ENCODE results near the gene USP10. TPM values are rescaled to one million over a fixed set of nuclear protein-coding genes. Genes with fewer than 3 reads are reported as not detected.

USP10 gene
- total RNA-seq, 2 experiments from 2014 or later = 65.9 to 134 TPM

DNA sequence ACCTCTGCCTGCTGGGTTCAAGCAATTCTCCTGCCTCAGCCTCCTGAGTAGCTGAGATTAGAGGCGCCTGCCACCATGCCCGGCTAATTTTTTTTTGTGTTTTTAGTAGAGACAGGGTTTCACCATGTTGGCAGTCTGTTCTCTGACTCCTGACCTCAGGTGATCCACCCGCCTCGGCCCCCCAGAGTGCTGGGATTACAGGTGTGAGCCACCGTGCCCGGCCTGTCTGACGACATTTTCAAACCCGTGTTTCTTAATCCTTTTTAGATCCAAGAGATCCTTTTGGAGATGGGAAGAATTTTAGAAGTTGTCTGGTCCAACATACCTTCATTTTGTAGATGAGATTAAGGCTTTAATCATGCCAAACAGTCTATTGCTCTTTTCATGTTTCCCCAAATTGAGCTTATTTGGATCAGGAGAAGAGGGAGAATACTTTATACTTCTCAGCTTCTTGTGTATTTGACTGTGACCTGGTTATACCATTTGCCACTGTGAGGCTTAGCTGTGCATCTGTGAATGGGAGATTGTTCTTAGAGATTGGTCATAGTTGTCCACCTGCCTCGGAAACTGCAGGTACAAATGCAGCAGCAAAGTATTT is 25.8 kb downstream of the USP10 start:
- Histone ChIP-seq H3K36me3 (ENCODE audit: insufficient read depth, low read length) (peaks cover 19% of the 10 kb centered on the region), H3K4me2 (ENCODE audit: low read length) (peak overlapping the region; percentile 89), H4K20me1 (ENCODE audit: insufficient read depth, low read length) (peaks cover 56% of the 10 kb centered on the region), H3K4me1 (ENCODE audit: insufficient read depth, low read length, poor library complexity, severe bottlenecking) (peaks cover 74% of the 10 kb centered on the region), H3K79me2 (ENCODE audit: insufficient read depth, low read depth, low read length) (peaks cover 100% of the 10 kb centered on the region), H3K9me2 (ENCODE audit: insufficient read depth, low read length) (no peaks in the 10 kb centered on the region), H2AFZ (ENCODE audit: low read length) (no peak overlapping the region), H3K9me3 (ENCODE audit: low read length) (no peaks in the 10 kb centered on the region), H3K4me3 (ENCODE audit: low read depth, low read length, poor library complexity, severe bottlenecking) (peak overlapping the region; percentile 57), H3K27ac (ENCODE audit: low read depth, low read length, poor library complexity, severe bottlenecking) (peak overlapping the region; percentile 17)
- TF ChIP-seq EZH2phosphoT487 (IDR thresholded peaks at IDR 0.05; ENCODE audit: borderline replicate concordance, low read depth, low read length) = no peak
- TF ChIP-seq, protein P1, sequence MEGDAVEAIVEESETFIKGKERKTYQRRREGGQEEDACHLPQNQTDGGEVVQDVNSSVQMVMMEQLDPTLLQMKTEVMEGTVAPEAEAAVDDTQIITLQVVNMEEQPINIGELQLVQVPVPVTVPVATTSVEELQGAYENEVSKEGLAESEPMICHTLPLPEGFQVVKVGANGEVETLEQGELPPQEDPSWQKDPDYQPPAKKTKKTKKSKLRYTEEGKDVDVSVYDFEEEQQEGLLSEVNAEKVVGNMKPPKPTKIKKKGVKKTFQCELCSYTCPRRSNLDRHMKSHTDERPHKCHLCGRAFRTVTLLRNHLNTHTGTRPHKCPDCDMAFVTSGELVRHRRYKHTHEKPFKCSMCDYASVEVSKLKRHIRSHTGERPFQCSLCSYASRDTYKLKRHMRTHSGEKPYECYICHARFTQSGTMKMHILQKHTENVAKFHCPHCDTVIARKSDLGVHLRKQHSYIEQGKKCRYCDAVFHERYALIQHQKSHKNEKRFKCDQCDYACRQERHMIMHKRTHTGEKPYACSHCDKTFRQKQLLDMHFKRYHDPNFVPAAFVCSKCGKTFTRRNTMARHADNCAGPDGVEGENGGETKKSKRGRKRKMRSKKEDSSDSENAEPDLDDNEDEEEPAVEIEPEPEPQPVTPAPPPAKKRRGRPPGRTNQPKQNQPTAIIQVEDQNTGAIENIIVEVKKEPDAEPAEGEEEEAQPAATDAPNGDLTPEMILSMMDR (conservative IDR thresholded peaks at IDR 0.05; ENCODE audit: low read length) = no peak
- POLR2A ChIA-PET = interaction anchor here (0.7 to 2.9 kb wide), 4 partner anchors 12 to 62 kb away, joined by 3 to 19 read pairs (median 4); no protein-coding TSS in a partner anchor
- intact Hi-C loops (cut with micrococcal nuclease; ENCODE audit: unreplicated experiment) = loop anchor here (1.0 to 2.0 kb wide), 4 partner anchors 25 to 214 kb away; no protein-coding TSS in a partner anchor
- CTCF ChIA-PET (ENCODE audit: unreplicated experiment) = interaction anchor here (1.0 to 2.6 kb wide), 8 partner anchors 14 to 105 kb away, joined by 3 to 17 read pairs (median 4); no protein-coding TSS in a partner anchor
- BruUV-seq (replicated peaks) = no TSS peak
- no peak for DNase-seq (ENCODE audit: low spot score)

DNA sequence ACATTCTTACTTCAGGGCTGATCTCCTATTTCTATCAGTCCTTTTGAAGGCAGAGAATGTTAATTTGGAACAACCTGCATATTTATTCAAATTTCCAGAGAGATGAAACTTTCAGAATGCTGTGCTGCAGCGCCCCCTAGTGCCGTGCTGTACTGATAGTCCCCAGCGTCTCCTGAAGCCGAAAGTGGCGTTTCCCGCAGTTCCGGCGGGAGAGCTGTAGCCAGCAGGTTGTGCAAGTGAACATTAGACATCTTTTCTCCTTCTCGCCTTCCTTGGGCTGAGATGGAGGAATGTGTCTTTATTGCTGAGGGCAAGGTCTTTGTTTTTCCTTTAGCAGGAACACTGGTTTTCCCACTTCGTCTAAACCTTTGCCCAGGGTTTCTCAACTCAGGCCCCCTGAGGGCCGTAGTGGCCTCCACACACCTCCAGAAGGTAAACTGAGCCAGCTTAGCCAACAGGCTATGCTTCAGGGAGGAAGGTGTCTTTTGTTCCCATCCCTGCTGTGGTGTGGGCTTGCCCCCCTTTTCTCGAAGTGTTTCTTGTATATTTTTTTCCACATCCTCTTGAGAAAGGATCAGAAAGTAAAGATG is 26.4 kb downstream of the USP10 start:
- TF ChIP-seq, protein P1 (conservative IDR thresholded peaks at IDR 0.05; ENCODE audit: low read length) = peak; percentile 100
- TF ChIP-seq EZH2phosphoT487 (IDR thresholded peaks at IDR 0.05; ENCODE audit: borderline replicate concordance, low read depth, low read length) = no peak
- Histone ChIP-seq H2AFZ (ENCODE audit: low read length) (no peak overlapping the region), H4K20me1 (ENCODE audit: insufficient read depth, low read length) (peaks cover 56% of the 10 kb centered on the region), H3K4me3 (ENCODE audit: low read depth, low read length, poor library complexity, severe bottlenecking) (peak overlapping the region; percentile 57), H3K36me3 (ENCODE audit: insufficient read depth, low read length) (peaks cover 13% of the 10 kb centered on the region), H3K4me1 (ENCODE audit: insufficient read depth, low read length, poor library complexity, severe bottlenecking) (peaks cover 80% of the 10 kb centered on the region), H3K9me2 (ENCODE audit: insufficient read depth, low read length) (no peaks in the 10 kb centered on the region), H3K9me3 (ENCODE audit: low read length) (no peaks in the 10 kb centered on the region), H3K27ac (ENCODE audit: low read depth, low read length, poor library complexity, severe bottlenecking) (peak overlapping the region; percentile 56), H3K79me2 (ENCODE audit: insufficient read depth, low read depth, low read length) (peaks cover 100% of the 10 kb centered on the region), H3K4me2 (ENCODE audit: low read length) (peak overlapping the region; percentile 89)
- peak; percentile 84 for DNase-seq (ENCODE audit: low spot score)
- no TSS peak for BruUV-seq (replicated peaks)
- intact Hi-C loops (cut with micrococcal nuclease; ENCODE audit: unreplicated experiment) = loop anchor here (1.0 to 2.0 kb wide), 4 partner anchors 25 to 215 kb away; no protein-coding TSS in a partner anchor
- ChIA-PET POLR2A (interaction anchor here (0.7 to 2.9 kb wide), 3 partner anchors 13 to 62 kb away, joined by 3 to 19 read pairs (median 5); no protein-coding TSS in a partner anchor), CTCF (ENCODE audit: unreplicated experiment) (interaction anchor here (0.6 to 2.6 kb wide), 9 partner anchors 13 to 215 kb away, joined by 3 to 17 read pairs (median 4); no protein-coding TSS in a partner anchor)

Measured in OCI-LY7 (cell line).